HG03565 (cell line): ENCODE measurements around the gene FAM193A.
"Not testable (repeated sequence)": the region's sequence is repeated elsewhere in the genome, so short reads cannot be mapped to it uniquely, and the experiment has no call there.

Source experiments
- ATAC-seq: cut with Tn5 transposase; IDR thresholded peaks from one replicate; pipeline ENCODE4 v1.9.1; 2021; ENCODE audit warnings: mild to moderate bottlenecking, moderate library complexity; ENCODE audit not compliant: unreplicated experiment

The FAM193A gene

DNA sequence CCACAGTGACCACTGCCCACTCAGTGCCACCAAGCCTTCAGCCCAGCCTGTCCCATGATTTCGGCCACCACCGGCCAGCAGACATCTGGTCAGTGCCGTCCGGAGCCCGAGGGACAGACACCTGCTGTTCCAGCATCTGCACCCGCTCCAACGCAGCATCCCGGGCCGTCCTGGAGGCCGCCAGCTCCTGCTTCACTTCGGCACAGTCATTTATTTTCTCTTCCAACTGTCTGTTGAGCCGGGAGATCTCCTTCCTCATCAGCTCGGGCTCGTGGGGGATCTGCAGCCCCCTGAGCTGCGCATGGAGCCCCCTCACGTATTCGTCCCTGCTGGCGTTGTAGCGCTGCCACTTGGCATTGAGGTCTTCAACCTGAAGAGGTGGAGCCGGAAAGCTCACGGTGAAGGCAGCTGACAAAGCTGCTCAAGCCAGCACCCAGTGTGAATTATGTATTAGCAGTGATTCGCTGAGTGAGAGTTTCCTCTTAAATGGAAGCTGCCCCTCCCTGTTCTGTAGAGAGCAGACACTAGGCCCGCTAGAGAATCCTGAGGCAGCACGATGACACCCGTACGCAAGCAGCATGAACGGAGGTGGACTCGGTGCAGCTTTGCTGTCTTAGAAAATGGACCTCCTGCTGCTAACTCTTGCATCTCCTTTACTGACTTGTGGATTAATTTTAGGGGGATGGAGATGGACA lies 208.3 kb downstream of the FAM193A start:
- no peak for ATAC-seq

GRCh38 chr4:2745516-2745915 lies 209.1 kb downstream of the FAM193A start:
- ATAC-seq: no peak

- ATAC-seq: peak; percentile 82
Observed at GRCh38 chr4:2745981-2746806, 209.7 kb downstream of the FAM193A start.

DNA sequence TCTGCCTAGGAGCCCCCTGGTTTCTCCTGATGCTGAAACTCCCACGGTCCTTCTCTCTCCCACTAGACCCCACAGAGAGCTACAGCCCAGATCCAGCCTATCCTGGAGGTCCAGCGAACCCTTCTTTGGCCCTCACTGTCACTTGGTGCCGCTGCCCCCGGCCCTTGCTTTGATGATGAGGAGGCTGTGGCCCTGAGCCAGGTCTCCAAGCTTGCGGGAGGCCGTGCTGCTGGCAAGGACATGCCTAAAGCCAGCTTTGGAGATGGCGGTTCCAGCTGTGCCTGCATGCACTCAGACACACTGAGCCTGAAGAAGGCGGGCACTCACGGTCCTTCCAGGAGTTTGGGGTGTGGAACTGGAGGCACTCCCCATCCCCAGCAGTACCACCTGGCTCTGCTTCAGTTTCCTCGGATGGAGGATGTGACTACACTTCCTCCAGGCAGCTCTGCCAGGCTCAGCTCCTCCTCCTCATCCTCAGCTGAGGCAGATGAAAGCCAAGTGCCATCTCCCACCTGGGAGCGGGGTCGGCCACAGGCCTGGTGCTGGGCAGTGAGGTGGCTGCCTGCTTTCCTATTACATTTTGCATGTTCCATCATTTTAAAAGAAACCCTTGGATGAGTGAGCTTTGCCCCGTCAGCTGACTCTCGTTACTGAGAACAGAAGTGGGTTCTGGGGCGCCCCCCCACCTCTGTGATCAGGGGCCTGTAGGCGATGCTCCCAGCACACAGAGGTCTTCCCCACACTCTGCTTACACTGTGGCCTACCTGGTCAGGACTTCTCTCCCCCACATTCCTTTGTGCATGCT lies 210.6 kb downstream of the FAM193A start:
- no peak for ATAC-seq

DNA sequence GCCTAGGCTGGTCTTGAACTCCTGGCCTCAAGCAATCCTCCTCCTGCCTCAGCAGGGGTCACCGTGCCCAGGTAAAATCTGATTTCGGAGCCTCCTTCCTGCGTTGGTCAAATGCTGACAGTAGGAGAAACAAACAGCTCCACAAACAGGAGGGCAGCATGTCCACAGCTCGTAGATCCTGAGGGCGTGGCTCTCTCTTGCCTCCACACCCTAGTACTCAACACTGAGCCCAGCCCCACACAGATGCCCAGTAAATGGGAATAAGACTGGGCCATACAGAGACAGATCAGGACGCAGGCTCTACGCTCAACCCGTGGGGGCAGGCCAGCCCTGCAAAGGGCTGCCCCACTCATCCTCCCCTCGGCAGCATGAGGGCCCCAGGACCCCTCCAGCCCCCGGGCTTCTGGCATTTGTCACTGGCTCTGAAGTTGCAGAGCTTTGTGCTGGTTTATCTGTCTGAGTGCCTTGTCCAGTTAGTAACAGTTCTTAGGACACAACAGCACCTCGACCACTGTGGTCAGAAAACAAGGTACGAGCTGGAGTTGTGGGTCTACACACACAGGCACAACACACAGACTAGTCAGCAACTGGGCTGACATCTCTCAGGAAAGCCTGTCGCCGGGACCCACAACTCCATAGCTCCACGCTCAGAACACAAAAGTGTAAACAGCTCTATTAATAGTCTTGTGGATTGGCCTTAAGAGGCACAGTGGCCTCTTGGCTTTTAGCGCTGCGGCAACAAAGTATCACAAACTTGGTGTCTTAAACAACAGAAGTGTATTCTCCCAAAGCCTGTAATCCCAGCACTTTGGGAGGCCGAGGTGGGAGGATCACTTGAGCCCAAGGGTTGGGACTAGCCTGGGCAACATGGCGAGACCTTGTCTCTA lies 214.5 kb downstream of the FAM193A start:
- no peak for ATAC-seq

GRCh38 chr4:2753436-2753835 lies 217.0 kb downstream of the FAM193A start:
- ATAC-seq: no peak

DNA sequence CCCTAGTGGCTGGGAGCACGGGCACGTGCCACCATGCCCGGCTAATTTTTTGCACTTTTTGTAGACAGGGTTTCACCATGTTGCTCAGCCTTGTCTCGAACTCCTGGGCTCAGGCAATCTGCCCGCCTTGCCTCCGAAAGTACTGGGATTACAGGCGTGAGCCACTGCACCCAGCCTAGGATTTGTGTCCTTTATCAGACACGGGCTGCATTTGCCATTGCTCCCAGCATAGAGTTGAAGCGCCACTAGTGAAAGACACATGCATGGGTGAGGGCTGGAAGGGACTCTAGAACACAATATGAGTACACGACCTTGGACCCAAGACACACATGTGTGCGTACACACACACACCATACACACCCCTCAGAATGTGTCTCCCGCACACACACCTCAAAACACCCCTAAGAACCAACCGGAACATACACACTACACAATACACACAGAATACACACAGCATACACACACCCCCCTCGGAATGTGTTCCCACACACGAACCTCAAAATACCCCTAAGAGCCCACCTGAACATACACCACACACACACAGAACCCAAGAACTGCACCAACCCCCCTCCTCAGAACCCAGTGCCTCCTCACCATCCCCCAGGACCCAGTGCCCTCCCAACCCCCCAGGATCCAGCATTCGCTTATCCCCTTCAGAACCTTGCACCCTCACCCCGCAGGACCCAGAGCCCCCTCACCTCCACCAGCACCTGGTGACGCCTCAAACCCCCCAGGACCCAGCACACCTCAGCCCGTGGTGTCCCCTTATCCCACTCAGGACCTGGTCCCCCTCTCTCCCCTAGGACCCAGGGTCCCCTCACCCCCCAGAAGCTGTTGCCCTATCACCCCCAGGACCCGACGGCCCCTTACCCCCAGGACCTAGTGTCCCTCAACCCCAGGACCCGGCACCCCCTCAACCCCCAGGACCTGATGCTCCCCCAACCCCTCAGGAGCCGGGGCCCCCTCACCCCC lies 218.7 kb downstream of the FAM193A start:
- no peak for ATAC-seq

- ATAC-seq: peak; percentile 65
Observed at GRCh38 chr4:2755821-2756690, 219.6 kb downstream of the FAM193A start, which contains the start of gene TNIP2. Gene TNIP2 (minus strand): TSS chr4:2756336. CDS start chr4:2756289, 47 bp downstream.

DNA sequence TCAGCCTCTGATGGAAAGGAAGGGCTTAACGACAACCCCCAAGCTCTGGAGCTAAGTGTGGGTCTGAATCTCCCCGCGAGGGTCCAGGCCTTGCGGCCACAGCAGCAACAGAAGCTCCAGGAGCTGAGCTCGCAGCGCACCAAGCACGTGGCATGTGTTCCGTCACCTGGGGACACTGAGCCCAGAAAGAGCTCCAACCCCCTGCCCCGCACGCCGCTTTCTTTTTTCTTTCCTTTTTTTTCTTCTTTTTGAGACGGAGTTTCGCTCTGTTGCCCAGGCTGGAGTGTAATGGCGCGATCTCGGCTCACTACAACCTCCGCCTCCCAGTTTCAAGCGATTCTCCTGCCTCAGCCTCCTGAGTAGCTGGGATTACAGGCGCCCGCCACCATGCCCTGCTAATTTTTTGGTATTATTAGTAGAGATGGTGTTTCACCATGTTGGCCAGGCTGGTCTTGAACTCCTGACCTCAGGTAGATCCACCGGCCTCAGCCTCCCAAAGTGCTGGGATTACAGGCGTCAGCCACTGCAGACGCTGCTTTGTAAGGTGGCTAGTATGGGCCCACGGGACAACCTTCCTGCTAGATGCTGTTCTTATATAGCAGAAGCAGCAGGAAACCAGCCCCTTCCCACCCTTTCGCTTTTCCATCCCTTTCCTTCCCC lies 220.4 kb downstream of the FAM193A start:
- ATAC-seq: no peak

GRCh38 chr4:2757426-2757825 lies 221.0 kb downstream of the FAM193A start:
- ATAC-seq: no peak

DNA sequence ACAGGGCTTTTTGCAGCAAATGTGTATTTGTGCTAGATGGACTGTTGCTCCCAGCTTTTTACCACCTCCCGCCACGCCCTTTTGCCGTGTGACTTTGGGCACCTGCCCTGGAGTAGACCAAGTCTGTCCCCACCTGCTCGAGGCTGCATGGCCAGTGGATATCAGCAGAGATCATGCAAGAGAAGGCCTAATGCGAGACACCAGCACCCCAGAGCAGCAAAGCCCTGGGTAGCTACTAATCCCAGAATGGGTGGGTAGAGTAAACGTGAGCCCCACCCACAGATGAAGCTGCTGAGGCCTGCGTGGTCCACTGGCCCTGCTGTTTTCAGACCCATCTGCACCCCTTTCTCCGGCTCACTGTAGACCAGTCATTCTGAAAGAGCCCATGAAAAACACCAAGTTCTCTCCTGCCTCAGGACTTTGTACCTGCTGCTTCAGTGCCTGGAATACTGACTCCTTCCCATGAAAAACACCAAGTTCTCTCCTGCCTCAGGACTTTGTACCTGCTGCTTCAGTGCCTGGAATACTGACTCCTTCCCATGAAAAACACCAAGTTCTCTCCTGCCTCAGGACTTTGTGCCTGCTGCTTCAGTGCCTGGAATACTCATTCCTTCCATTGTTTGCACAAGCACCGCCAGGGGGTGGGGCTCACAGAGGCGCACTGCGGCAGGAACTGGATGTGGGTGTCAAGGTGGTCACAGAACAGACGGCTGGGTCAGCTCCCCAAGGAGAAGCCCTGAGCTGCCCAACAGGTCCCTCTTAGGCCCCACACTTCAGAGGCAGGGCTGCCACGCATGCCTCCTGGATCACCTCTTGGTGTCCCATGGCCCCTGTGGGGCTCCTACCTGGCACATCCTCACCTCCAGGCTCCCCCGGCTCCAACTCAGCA lies 224.8 kb downstream of the FAM193A start:
- no peak for ATAC-seq

DNA sequence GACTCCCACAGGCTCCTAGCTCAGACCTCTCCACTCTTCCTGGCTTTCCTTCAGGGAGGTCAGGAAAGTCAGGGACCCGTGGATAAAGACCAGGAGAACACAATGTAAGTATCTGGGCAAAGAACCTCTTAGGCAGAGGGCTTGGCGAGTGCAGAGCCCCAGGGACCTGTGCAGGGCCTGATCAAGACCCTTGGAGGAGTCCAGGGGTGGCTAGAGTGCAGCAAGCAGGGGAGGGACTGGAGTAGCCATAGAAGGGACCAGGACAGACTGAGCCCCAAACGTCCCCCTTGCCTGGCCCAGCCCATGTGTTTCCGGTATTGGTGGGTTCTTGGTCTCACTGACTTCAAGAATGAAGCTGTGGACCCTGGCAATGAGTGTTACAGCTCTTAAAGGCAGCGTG lies 225.6 kb downstream of the FAM193A start:
- ATAC-seq: no peak

- not testable (repeated sequence) for ATAC-seq
Observed at GRCh38 chr4:2762486-2763370, 226.3 kb downstream of the FAM193A start.

DNA sequence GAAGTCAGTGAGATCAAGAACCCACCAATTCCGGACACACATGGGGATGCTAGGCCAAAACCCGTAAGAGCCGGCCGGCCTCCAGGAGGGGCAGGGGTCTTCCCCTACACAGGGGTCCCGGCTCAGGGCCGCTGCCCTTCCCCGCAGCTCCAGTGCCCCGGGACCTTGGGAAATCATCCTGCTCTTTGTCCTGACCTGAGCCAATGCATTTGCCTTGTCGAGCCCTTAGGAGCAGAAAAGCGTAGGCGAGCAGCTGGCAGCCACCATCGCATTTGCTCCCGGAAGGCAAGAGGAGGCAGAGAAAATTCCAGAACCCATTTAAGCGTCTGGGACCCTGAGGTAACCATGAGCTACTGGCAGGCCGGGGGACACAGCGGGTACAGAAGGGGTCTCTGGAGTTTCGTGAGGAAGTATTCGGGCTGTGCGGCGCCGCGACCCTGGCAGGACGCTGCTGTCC lies 227.1 kb downstream of the FAM193A start:
- no peak for ATAC-seq

DNA sequence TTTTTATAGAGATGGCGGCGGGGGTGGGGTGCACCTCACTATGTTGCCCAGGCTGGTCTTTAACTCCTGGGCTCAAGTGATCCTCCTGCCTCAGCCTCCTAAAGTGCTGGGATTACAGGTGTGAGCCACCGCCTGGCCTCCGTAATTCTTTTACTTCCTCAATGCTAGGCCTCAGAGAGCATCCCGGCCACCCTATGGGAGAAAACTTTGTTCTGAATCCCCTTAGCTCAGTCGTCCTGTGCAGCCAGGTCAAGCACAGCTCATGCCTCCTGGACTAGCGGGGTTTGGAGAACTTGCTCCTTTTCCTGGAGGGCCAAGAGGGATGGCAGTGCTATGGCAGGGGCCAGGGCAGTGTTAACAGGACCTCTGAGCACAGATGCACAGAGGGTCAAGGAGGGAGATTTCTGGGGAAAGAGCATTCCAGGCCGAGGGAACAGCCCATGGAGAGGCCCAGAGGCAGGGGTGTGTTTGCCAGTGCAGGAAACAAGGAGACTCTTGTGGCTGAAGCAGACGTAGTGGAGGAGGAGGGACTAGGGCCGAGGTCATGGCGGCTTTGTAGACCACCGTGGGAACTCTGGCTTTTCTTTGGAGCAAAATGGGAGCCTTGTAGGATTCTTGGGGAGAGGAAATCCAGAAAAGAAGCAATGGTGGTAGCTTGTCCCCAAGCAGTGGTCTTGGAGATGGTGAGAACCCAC lies 229.5 kb downstream of the FAM193A start:
- no peak for ATAC-seq
